HG03025 (cell line): Measurements from ENCODE around the gene PNN.
"Not testable (repeated sequence)": the region's sequence is repeated elsewhere in the genome, so short reads cannot be mapped to it uniquely, and the experiment has no call there.

Experiments used
- ATAC-seq: cut with Tn5 transposase; IDR thresholded peaks from one replicate; pipeline ENCODE4 v1.9.1; 2021; ENCODE audit warnings: mild to moderate bottlenecking, moderate library complexity; ENCODE audit not compliant: unreplicated experiment, low FRiP score

Gene PNN

DNA sequence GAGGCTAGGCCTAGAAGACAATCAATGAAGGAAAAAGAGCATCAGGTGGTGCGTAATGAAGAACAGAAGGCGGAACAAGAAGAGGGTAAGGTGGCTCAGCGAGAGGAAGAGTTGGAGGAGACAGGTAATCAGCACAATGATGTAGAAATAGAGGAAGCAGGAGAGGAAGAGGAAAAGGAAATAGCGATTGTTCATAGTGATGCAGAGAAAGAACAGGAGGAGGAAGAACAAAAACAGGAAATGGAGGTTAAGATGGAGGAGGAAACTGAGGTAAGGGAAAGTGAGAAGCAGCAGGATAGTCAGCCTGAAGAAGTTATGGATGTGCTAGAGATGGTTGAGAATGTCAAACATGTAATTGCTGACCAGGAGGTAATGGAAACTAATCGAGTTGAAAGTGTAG is 5.5 kb downstream of the PNN start:
- no peak for ATAC-seq

GRCh38 chr14:39181026-39181692 is 6.1 kb downstream of the PNN start:
- ATAC-seq = no peak

GRCh38 chr14:39181693-39182047 is 6.6 kb downstream of the PNN start:
- ATAC-seq = no peak

GRCh38 chr14:39182770-39183684 is 8.0 kb downstream of the PNN start:
- ATAC-seq = no peak

DNA sequence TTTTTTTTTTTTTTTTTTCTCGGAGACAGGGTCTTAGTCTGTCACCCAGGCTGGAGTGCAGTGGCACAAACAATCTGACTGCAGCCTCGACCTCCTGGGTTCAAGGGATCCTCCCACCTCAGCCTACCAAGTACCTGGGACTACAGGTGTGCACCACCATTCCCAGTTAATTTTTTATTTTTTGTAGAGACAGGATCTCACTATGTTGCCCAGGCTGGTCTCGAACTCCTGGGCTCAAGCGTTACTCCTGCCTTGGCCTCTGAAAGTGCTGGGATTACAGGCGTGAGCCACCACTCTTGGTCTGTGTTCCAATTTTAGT is 8.6 kb downstream of the PNN start:
- not testable (repeated sequence) for ATAC-seq

GRCh38 chr14:39184628-39185255 is 9.7 kb downstream of the PNN start:
- ATAC-seq = no peak

- ATAC-seq = no peak
Observed at GRCh38 chr14:39185256-39186049, 10.4 kb downstream of the PNN start.

DNA sequence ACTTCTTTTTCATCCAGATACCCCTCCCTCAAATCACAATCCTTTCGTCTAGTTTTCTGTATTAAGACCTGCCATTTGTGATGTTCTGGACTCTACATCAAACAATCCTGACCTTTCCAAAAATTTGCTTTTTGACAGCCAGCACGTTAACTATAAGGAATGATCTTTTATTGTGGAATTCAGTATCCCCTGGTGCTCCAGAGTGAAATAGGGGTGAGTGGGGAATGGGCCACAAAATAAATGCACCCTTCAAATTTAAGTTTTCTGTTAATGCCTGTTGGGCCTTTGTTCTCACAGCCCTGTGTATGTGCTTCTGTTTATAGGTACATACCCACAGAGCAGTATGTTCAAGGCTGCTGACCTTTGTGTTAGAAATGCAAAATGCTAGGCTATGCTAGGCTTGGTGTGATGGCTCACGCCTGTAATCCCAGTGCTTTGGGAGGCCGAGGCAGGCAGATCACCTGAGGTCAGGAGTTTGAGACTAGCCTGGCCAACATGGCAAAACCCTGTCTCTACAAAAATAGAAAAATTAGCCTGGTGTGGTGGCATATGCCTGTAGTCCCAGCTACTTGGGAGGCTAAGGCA is 12.0 kb downstream of the PNN start:
- no peak for ATAC-seq

GRCh38 chr14:39203659-39204606 is 28.9 kb downstream of the PNN start:
- ATAC-seq = no peak

DNA sequence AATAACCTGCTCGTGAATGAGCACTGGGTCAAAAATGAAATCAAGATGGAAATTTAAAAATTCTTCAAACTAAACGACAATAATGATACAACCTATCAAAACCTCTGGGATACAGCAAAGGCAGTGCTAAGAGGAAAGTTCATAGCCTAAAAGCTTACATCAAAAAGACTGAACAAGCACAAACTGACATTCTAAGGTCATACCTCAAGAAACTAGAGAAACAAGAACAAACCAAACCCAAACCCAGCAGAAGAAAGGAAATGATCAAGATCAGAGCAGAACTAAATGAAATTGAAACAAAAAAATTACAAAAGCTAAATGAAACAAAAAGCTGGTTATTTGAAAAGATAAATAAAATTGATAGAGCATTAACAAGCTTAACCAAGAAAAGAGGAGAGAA is 32.4 kb downstream of the PNN start:
- not testable (repeated sequence) for ATAC-seq

DNA sequence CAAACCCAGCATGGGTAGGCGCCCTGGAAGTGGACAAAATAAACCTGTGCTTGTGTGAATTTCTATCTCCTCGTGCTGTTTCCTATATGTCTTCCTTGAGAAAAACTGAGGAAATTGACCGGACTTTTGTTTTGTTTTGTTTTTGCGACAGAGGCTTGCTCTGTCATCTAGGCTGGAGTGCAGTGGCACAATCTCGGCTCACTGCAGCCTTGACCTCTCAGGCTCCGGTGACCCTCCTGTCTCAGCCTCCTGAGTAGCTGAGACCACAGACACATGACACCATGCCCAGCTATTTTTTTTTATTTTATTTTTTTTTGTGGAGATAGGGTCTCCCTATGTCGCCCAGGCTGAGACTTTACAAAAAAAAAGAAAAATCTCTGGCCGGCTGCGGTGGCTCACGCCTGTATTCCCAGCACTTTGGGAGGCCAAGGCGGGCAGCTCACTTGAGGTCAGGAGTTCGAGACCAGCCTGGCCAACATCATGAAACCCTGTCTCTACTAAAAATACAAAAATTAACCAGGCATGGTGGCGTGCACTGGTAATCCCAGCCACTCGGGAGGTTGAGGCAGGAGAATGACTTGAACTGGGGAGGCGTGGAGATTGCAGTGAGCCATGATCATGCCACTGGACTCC is 36.2 kb downstream of the PNN start:
- no peak for ATAC-seq

- no peak for ATAC-seq
Observed at GRCh38 chr14:39212034-39212433, 37.0 kb downstream of the PNN start.

- no peak for ATAC-seq
Observed at GRCh38 chr14:39212693-39213092, 37.6 kb downstream of the PNN start.

GRCh38 chr14:39217214-39217879 is 42.3 kb downstream of the PNN start:
- ATAC-seq = no peak

DNA sequence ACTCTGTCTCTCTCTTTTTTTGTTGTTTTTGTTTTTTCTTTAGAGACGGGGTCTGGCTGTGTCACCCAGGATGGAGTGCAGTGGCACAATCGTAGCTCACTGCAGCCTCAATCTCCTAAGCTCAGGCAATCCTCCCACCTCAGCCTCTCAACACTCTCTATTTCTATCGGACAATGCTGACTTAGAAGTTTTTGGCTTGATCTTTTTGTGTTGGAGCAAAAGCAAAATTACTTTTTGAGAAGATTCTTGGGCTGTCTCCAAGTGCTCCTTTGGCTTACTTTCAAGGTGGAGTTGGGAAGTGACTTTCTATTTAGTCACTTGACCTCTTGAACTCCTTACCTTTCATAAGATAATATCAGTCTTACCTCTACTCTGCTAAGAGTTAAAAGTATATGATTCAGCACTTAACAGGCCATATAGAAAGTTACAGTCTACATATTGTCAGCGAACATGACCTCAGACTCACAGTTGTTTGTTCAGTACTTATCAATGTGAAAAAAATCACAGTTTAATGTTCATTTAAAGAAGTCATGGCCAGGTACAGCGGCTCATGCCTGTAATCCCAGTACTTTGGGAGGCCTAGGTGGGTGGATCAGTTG is 43.2 kb downstream of the PNN start:
- no peak for ATAC-seq

DNA sequence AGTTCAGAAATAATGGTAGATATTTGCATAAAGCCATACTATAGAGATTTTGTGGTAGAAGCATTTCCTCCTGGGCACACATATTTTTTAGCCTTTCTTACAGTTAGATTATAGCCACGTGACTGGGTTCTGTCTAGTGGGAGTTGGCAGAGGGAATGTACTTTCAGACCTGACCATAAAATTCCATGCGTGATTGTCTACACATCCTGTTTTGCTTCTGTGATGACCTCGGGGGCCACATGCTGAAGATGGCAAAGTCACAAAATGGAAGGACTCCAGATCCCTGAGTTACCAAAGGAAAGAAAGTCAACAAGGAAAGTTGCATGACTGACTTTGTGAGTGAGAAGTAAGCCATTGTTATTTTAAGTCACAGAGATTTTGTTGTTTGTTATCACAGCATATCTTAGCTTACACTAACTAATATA is 44.0 kb downstream of the PNN start:
- no peak for ATAC-seq

GRCh38 chr14:39220473-39220872 is 45.4 kb downstream of the PNN start:
- not testable (repeated sequence) for ATAC-seq

- ATAC-seq = no peak
Observed at GRCh38 chr14:39228044-39228443, 53.0 kb downstream of the PNN start.
